ENCODE measurements around the gene ISOC1.

Gene ISOC1

GRCh38 chr5:129094087-129094923 lies at the start of gene ISOC1:
ISOC1 (plus strand) TSS chr5:129094749; CDS start chr5:129094767, 18 bp downstream.
- DNase-seq = peak; percentile 95

GRCh38 chr5:129046151-129046550 lies 48.4 kb upstream of the ISOC1 start:
- no peak for DNase-seq

- no peak for DNase-seq
Measured at GRCh38 chr5:129048509-129048908, 46.0 kb upstream of the ISOC1 start.

- no peak for DNase-seq
Measured at GRCh38 chr5:129049126-129049799, 45.3 kb upstream of the ISOC1 start.

- no peak for DNase-seq
Measured at GRCh38 chr5:129051283-129051682, 43.3 kb upstream of the ISOC1 start.

GRCh38 chr5:129053438-129053837 lies 41.1 kb upstream of the ISOC1 start:
- DNase-seq = no peak

- DNase-seq = no peak
Measured at GRCh38 chr5:129057329-129057728, 37.2 kb upstream of the ISOC1 start.

- DNase-seq = no peak
Measured at GRCh38 chr5:129061849-129062248, 32.7 kb upstream of the ISOC1 start.

GRCh38 chr5:129063483-129064113 lies 31.0 kb upstream of the ISOC1 start:
- DNase-seq = no peak

GRCh38 chr5:129065721-129066120 lies 28.8 kb upstream of the ISOC1 start:
- DNase-seq = no peak

GRCh38 chr5:129067745-129068144 lies 26.8 kb upstream of the ISOC1 start:
- DNase-seq = no peak

GRCh38 chr5:129069292-129069691 lies 25.3 kb upstream of the ISOC1 start:
- no peak for DNase-seq

- DNase-seq = no peak
Measured at GRCh38 chr5:129073111-129073510, 21.4 kb upstream of the ISOC1 start.

- no peak for DNase-seq
Measured at GRCh38 chr5:129074903-129075302, 19.6 kb upstream of the ISOC1 start.

GRCh38 chr5:129077433-129078075 lies 17.0 kb upstream of the ISOC1 start:
- DNase-seq = no peak

GRCh38 chr5:129078247-129078646 lies 16.3 kb upstream of the ISOC1 start:
- DNase-seq = no peak

- DNase-seq = no peak
Measured at GRCh38 chr5:129078660-129079059, 15.9 kb upstream of the ISOC1 start.

GRCh38 chr5:129079496-129079895 lies 15.1 kb upstream of the ISOC1 start:
- DNase-seq = no peak

- no peak for DNase-seq
Measured at GRCh38 chr5:129080766-129081165, 13.8 kb upstream of the ISOC1 start.

GRCh38 chr5:129082225-129083136 lies 12.1 kb upstream of the ISOC1 start:
- no peak for DNase-seq

- peak; percentile 54 for DNase-seq
Measured at GRCh38 chr5:129094924-129095899, 663 bp downstream of the ISOC1 start.
